GM23338 (cell line): ENCODE measurements around the gene CCDC175. TPM values are rescaled to one million over a fixed set of nuclear protein-coding genes. Genes with fewer than 3 reads are reported as not detected.

ENCODE experiments used
- ATAC-seq: fragments of 200-7000 bp; cut with Tn5 transposase; 3 replicates; pipeline ENCODE4 v1.9.1; 2020
- DNase-seq: peaks from one replicate; pipeline ENCODE4 v3.0.0-alpha.2; 2015; ENCODE audit warnings: low spot score
- H2AFZ ChIP-seq: fragments of 200-600 bp; sonication (generic); 2 replicates; pipeline ENCODE4 v1.8.0; 2016; ENCODE audit warnings: antibody characterized with exemption, mild to moderate bottlenecking, moderate library complexity
- H3F3A ChIP-seq: fragments of 200-600 bp; sonication (generic); replicated peaks from 2 replicates; pipeline ENCODE4 v1.8.0; 2017; ENCODE audit warnings: antibody characterized with exemption, mixed run types, low read depth
- H3K27ac ChIP-seq: fragments of 200-600 bp; sonication (generic); 2 replicates; pipeline ENCODE4 v1.6.1; 2016; ENCODE audit warnings: low read depth
- H3K27me3 ChIP-seq: fragments of 200-600 bp; sonication (generic); 2 replicates; pipeline ENCODE4 v1.8.0; 2016; ENCODE audit warnings: mild to moderate bottlenecking, mixed run types, moderate library complexity; ENCODE audit not compliant: insufficient read depth
- H3K36me3 ChIP-seq: fragments of 200-600 bp; sonication (generic); 2 replicates; pipeline ENCODE4 v1.8.0; 2016; ENCODE audit warnings: mild to moderate bottlenecking; ENCODE audit not compliant: insufficient read depth
- H3K4me1 ChIP-seq: fragments of 200-600 bp; sonication (generic); 2 replicates; pipeline ENCODE4 v1.8.0; 2016; ENCODE audit warnings: mild to moderate bottlenecking, moderate library complexity; ENCODE audit not compliant: insufficient read depth
- H3K4me2 ChIP-seq: fragments of 200-600 bp; sonication (generic); 2 replicates; pipeline ENCODE4 v1.7.1; 2017; ENCODE audit warnings: mixed run types
- H3K4me3 ChIP-seq: fragments of 200-600 bp; sonication (generic); 2 replicates; pipeline ENCODE4 v1.6.1; 2016; ENCODE audit warnings: mixed run types
- H3K79me2 ChIP-seq: fragments of 200-600 bp; sonication (generic); replicated peaks from 2 replicates; pipeline ENCODE4 v1.8.0; 2017; ENCODE audit warnings: mild to moderate bottlenecking; ENCODE audit not compliant: insufficient read depth
- H3K9me2 ChIP-seq: fragments of 200-600 bp; sonication (generic); 2 replicates; pipeline ENCODE4 v1.8.0; 2017; ENCODE audit not compliant: insufficient read depth
- H4K20me1 ChIP-seq: fragments of 200-600 bp; sonication (generic); replicated peaks from 2 replicates; pipeline ENCODE4 v1.8.0; 2017; ENCODE audit warnings: mild to moderate bottlenecking; ENCODE audit not compliant: insufficient read depth
- H3K27ac Mint-ChIP-seq: 2 replicates; pipeline ENCODE4 v1.8.0; 2020; ENCODE audit warnings: inconsistent platforms, mild to moderate bottlenecking, moderate library complexity, mixed read lengths
- H3K27me3 Mint-ChIP-seq: 3 replicates; pipeline ENCODE4 v1.8.0; 2022; ENCODE audit warnings: low read depth, mild to moderate bottlenecking, moderate library complexity, mixed read lengths, inconsistent platforms; ENCODE audit not compliant: insufficient read depth, poor library complexity
- H3K36me3 Mint-ChIP-seq: 3 replicates; pipeline ENCODE4 v1.8.0; 2021; ENCODE audit warnings: low read depth, mild to moderate bottlenecking, inconsistent platforms, moderate library complexity, mixed read lengths
- H3K4me1 Mint-ChIP-seq: 3 replicates; pipeline ENCODE4 v1.8.0; 2020; ENCODE audit warnings: mild to moderate bottlenecking, inconsistent platforms, mixed read lengths
- H3K4me3 Mint-ChIP-seq: 3 replicates; pipeline ENCODE4 v1.8.0; 2021; ENCODE audit warnings: moderate library complexity, mild to moderate bottlenecking, inconsistent platforms, mixed read lengths
- H3K9me3 Mint-ChIP-seq: 3 replicates; pipeline ENCODE4 v1.8.0; 2020; ENCODE audit warnings: moderate library complexity, mild to moderate bottlenecking, inconsistent platforms, mixed read lengths
- CREB1 ChIP-seq: fragments of 250-450 bp; sonication (Bioruptor Pico); IDR thresholded peaks from 2 replicates; pipeline ENCODE4 v1.5.0; 2020; ENCODE audit warnings: low read depth, mild to moderate bottlenecking, moderate library complexity
- CTCF ChIP-seq, 2 experiments: fragments of 200-600 bp in 1 of 2; sonication (generic) in 1 of 2; conservative IDR thresholded peaks; 2 replicates each; pipeline versions ENCODE4 v1.5.1 to v1.6.1; 2016 to 2017; ENCODE audit warnings: antibody characterized with exemption in 2 of 2, low read depth in 2 of 2, mild to moderate bottlenecking in 2 of 2, moderate library complexity in 1 of 2
- ETS1 ChIP-seq: IDR thresholded peaks from 2 replicates; pipeline ENCODE4 v1.6.1; 2016; ENCODE audit warnings: antibody characterized with exemption
- EZH2 ChIP-seq: fragments of 200-600 bp; sonication (generic); IDR thresholded peaks from one replicate; pipeline ENCODE4 v1.8.0; 2017; ENCODE audit warnings: antibody characterized with exemption, mild to moderate bottlenecking, low read depth; ENCODE audit not compliant: unreplicated experiment
- JUNB ChIP-seq: IDR thresholded peaks from one replicate; pipeline ENCODE4 v1.6.1; 2016; ENCODE audit warnings: antibody characterized with exemption; ENCODE audit not compliant: unreplicated experiment
- NANOG ChIP-seq: IDR thresholded peaks from 2 replicates; pipeline ENCODE4 v1.6.1; 2016; ENCODE audit warnings: antibody characterized with exemption, borderline replicate concordance
- POLR2AphosphoS5 ChIP-seq: IDR thresholded peaks from 2 replicates; pipeline ENCODE4 v1.6.1; 2016; ENCODE audit warnings: antibody characterized with exemption, low read depth
- REST ChIP-seq: IDR thresholded peaks from one replicate; pipeline ENCODE4 v1.6.1; 2018; ENCODE audit warnings: antibody characterized with exemption; ENCODE audit not compliant: unreplicated experiment
- STAT1 ChIP-seq: IDR thresholded peaks from one replicate; pipeline ENCODE4 v1.6.1; 2016; ENCODE audit warnings: antibody characterized with exemption; ENCODE audit not compliant: unreplicated experiment
- ZNF114 ChIP-seq: fragments of 250-450 bp; sonication (Bioruptor Pico); IDR thresholded peaks from 2 replicates; pipeline ENCODE4 v1.5.0; 2020; ENCODE audit warnings: mild to moderate bottlenecking, moderate library complexity
- ZNF331 ChIP-seq: fragments of 250-450 bp; sonication (Bioruptor Pico); IDR thresholded peaks from 2 replicates; pipeline ENCODE4 v1.5.0; 2020; ENCODE audit warnings: low read depth, mild to moderate bottlenecking, moderate library complexity
- ZNF462 ChIP-seq: fragments of 250-450 bp; sonication (Bioruptor Pico); IDR thresholded peaks from 2 replicates; pipeline ENCODE4 v1.5.0; 2020; ENCODE audit warnings: mild to moderate bottlenecking, moderate library complexity
- polyA plus RNA-seq: library from polyadenylated mRNA; unstranded; fragments of >200 nt; fragmentation: Nextera tagmentation; extraction: Ambion mirVana; gene quantifications from 2 replicates; pipeline ENCODE4 v1.2.1, GENCODE V29; 2016
- total RNA-seq: library from RNA; depleted of rRNA; stranded (reverse); fragments of >200 nt; shearing (Covaris generic); gene quantifications from 2 replicates; pipeline ENCODE4 v1.2.3, GENCODE V29; 2014

The CCDC175 gene
- total and polyA plus RNA-seq, 2 experiments from 2014 or later, result 0.50 TPM; not detected in 1

GRCh38 chr14:59582161-59582560 is 5.5 kb upstream of the CCDC175 start (continued):
- TF ChIP-seq ZNF462 (CRISPR knock-in tag) (no peak), CTCF (conservative IDR thresholded peaks at IDR 0.05; ENCODE audit: low read depth in 2 of 2) (no peak), ETS1 (no peak), STAT1 (no peak)

- H3K4me2 ChIP-seq, result no peak overlapping the region
- H3K27ac ChIP-seq, result no peak overlapping the region
- no peaks in the 10 kb centered on the region for H3K27me3 Mint-ChIP-seq
- H3K27me3 ChIP-seq, result no peaks in the 10 kb centered on the region
- no peaks in the 10 kb centered on the region for H3K36me3 ChIP-seq
- ATAC-seq, result no peak
- H3F3A ChIP-seq, result no peaks in the 10 kb centered on the region
- H3K27ac Mint-ChIP-seq, result no peak overlapping the region
- no peak overlapping the region for H3K4me3 Mint-ChIP-seq
- no peak overlapping the region for H3K4me3 ChIP-seq
- H3K4me1 ChIP-seq, result no peaks in the 10 kb centered on the region
- no peaks in the 10 kb centered on the region for H3K36me3 Mint-ChIP-seq
- H3K4me1 Mint-ChIP-seq, result no peaks in the 10 kb centered on the region
- DNase-seq, result no peak
- no peaks in the 10 kb centered on the region for H3K79me2 ChIP-seq
- no peaks in the 10 kb centered on the region for H3K9me2 ChIP-seq
- no peaks in the 10 kb centered on the region for H4K20me1 ChIP-seq
- H3K9me3 Mint-ChIP-seq, result no peaks in the 10 kb centered on the region; the same call in 2 of the 3 replicates
- no peak overlapping the region for H2AFZ ChIP-seq
- TF ChIP-seq NANOG (no peak), STAT1 (no peak), ZNF331 (CRISPR knock-in tag) (no peak), CREB1 (CRISPR knock-in tag) (no peak), EZH2 (no peak), REST (no peak), ETS1 (no peak), POLR2AphosphoS5 (no peak), ZNF114 (CRISPR knock-in tag) (no peak), JUNB (no peak)
These were observed 4.3 kb upstream of the CCDC175 start for GRCh38 chr14:59580911-59581310.
